ENCODE measurements around the gene KRTAP20-1. TPM values are rescaled to one million over a fixed set of nuclear protein-coding genes. Genes with fewer than 3 reads are reported as not detected.

KRTAP20-1 gene
- total RNA-seq, 1 experiment from 2014 or later = not detected

GRCh38 chr21:30646904-30647414 is 30.7 kb downstream of the KRTAP20-1 start:
- no peak overlapping the region for H3K4me3 Mint-ChIP-seq
- no peak overlapping the region for H3K27ac Mint-ChIP-seq
- ChIA-PET CTCF (no interaction called here), POLR2A (no interaction called here)
- TF ChIP-seq, protein P1, sequence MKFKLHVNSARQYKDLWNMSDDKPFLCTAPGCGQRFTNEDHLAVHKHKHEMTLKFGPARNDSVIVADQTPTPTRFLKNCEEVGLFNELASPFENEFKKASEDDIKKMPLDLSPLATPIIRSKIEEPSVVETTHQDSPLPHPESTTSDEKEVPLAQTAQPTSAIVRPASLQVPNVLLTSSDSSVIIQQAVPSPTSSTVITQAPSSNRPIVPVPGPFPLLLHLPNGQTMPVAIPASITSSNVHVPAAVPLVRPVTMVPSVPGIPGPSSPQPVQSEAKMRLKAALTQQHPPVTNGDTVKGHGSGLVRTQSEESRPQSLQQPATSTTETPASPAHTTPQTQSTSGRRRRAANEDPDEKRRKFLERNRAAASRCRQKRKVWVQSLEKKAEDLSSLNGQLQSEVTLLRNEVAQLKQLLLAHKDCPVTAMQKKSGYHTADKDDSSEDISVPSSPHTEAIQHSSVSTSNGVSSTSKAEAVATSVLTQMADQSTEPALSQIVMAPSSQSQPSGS (CRISPR knock-in tag; IDR thresholded peaks at IDR 0.05; ENCODE audit: borderline replicate concordance, low read depth) = no peak
- DNase-seq (ENCODE audit: low spot score) (no peak), ATAC-seq (no peak)
- H3K9me3 Mint-ChIP-seq = no peaks in the 10 kb centered on the region
- H3K36me3 Mint-ChIP-seq = no peaks in the 10 kb centered on the region
- no peaks in the 10 kb centered on the region for H3K4me1 Mint-ChIP-seq
- H3K27me3 Mint-ChIP-seq (ENCODE audit: low read depth) = no peaks in the 10 kb centered on the region; the same call in 1 of the 2 replicates

- Mint-ChIP-seq H3K36me3 (no peaks in the 10 kb centered on the region), H3K4me1 (no peaks in the 10 kb centered on the region), H3K27ac (no peak overlapping the region), H3K9me3 (no peaks in the 10 kb centered on the region), H3K27me3 (ENCODE audit: low read depth) (no peaks in the 10 kb centered on the region; the same call in 1 of the 2 replicates), H3K4me3 (no peak overlapping the region)
- ATAC-seq (no peak), DNase-seq (ENCODE audit: low spot score) (no peak)
- ChIA-PET CTCF (no interaction called here), POLR2A (no interaction called here)
- TF ChIP-seq ZNF219 (CRISPR knock-in tag; IDR thresholded peaks at IDR 0.05; ENCODE audit: borderline replicate concordance) = no peak
These were observed 36.7 kb downstream of the KRTAP20-1 start for GRCh38 chr21:30652891-30653290.

Other genes with a start within 250 kb of the KRTAP20-1 start
- gene KRTAP13-2, start 244.2 kb upstream of the KRTAP20-1 start, total RNA-seq (2021) = not detected in 3 replicates
- not detected in 3 replicates for gene KRTAP13-1, start 220.4 kb upstream of the KRTAP20-1 start, total RNA-seq (2021)
- gene KRTAP13-3, start 190.5 kb upstream of the KRTAP20-1 start, total RNA-seq (2021) = not detected in 3 replicates
- 0.32 TPM in 1 of 3 replicates, not detected in the others for gene KRTAP13-4, start 186.2 kb upstream of the KRTAP20-1 start, total RNA-seq (2021)
- not detected in 3 replicates for gene KRTAP15-1, start 176.2 kb upstream of the KRTAP20-1 start, total RNA-seq (2021)
- not detected in 3 replicates for gene KRTAP19-1, start 136.1 kb upstream of the KRTAP20-1 start, total RNA-seq (2021)
- gene KRTAP19-2, start 129.0 kb upstream of the KRTAP20-1 start, total RNA-seq (2021) = not detected in 3 replicates
- not detected in 3 replicates for gene KRTAP19-3, start 124.4 kb upstream of the KRTAP20-1 start, total RNA-seq (2021)
- not detected in 3 replicates for gene KRTAP19-4, start 119.3 kb upstream of the KRTAP20-1 start, total RNA-seq (2021)
- not detected in 3 replicates for gene KRTAP19-5, start 114.3 kb upstream of the KRTAP20-1 start, total RNA-seq (2021)
- not detected in 3 replicates for gene KRTAP19-6, start 74.6 kb upstream of the KRTAP20-1 start, total RNA-seq (2021)
- not detected in 3 replicates for gene KRTAP19-7, start 55.1 kb upstream of the KRTAP20-1 start, total RNA-seq (2021)
- not detected in 3 replicates for gene KRTAP22-2, start 26.0 kb upstream of the KRTAP20-1 start, total RNA-seq (2021)
- not detected in 3 replicates for gene KRTAP6-3, start 24.0 kb upstream of the KRTAP20-1 start, total RNA-seq (2021)
- not detected in 3 replicates for gene KRTAP6-2, start 17.5 kb upstream of the KRTAP20-1 start, total RNA-seq (2021)
- not detected in 3 replicates for gene KRTAP22-1, start 15.3 kb upstream of the KRTAP20-1 start, total RNA-seq (2021)
- gene KRTAP6-1, start 2.5 kb upstream of the KRTAP20-1 start, total RNA-seq (2021) = not detected in 3 replicates
- not detected in 3 replicates for gene KRTAP20-4, start 4.2 kb downstream of the KRTAP20-1 start, total RNA-seq (2021)
- gene KRTAP20-2, start 18.8 kb downstream of the KRTAP20-1 start, total RNA-seq (2021) = not detected in 3 replicates
- gene KRTAP20-3, start 26.4 kb downstream of the KRTAP20-1 start, total RNA-seq (2021) = not detected in 3 replicates
- gene KRTAP21-3, start 102.4 kb downstream of the KRTAP20-1 start, total RNA-seq (2021) = not detected in 3 replicates
- not detected in 3 replicates for gene KRTAP21-2, start 130.8 kb downstream of the KRTAP20-1 start, total RNA-seq (2021)
- gene KRTAP21-1, start 139.0 kb downstream of the KRTAP20-1 start, total RNA-seq (2021) = not detected in 3 replicates
- gene KRTAP8-1, start 196.8 kb downstream of the KRTAP20-1 start, total RNA-seq (2021) = not detected in 3 replicates
- gene KRTAP7-1, start 213.3 kb downstream of the KRTAP20-1 start, total RNA-seq (2021) = not detected in 3 replicates

Measured in WTC11 (cell line).